GM19324 (cell line): ENCODE data around the gene SLC38A6.

Experiments
- ATAC-seq: cut with Tn5 transposase; IDR thresholded peaks from one replicate; pipeline ENCODE4 v1.9.1; 2021; ENCODE audit warnings: mild to moderate bottlenecking, moderate library complexity; ENCODE audit not compliant: unreplicated experiment, low FRiP score

Gene SLC38A6

GRCh38 chr14:60975551-60975950 lies 5.5 kb upstream of the SLC38A6 start:
- no peak for ATAC-seq

DNA sequence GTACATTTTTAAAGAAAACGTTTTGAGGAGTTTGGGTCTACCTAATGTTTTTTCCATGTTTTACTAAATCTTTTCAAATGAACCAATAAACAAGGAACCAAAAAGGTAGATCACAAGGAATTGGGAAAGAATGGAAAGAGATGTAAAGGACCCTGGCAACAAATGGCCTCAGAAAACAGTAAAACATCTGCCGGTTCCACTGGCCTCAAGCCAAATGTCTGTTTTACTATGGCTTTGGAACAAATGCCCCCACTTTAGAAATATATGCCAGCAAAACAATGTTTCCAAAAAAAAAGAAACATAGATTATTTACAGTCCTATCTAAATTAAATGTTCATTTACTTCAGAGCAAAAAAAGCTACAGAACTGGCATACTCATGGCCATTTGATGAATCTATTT lies 3.2 kb upstream of the SLC38A6 start:
- ATAC-seq, result no peak

DNA sequence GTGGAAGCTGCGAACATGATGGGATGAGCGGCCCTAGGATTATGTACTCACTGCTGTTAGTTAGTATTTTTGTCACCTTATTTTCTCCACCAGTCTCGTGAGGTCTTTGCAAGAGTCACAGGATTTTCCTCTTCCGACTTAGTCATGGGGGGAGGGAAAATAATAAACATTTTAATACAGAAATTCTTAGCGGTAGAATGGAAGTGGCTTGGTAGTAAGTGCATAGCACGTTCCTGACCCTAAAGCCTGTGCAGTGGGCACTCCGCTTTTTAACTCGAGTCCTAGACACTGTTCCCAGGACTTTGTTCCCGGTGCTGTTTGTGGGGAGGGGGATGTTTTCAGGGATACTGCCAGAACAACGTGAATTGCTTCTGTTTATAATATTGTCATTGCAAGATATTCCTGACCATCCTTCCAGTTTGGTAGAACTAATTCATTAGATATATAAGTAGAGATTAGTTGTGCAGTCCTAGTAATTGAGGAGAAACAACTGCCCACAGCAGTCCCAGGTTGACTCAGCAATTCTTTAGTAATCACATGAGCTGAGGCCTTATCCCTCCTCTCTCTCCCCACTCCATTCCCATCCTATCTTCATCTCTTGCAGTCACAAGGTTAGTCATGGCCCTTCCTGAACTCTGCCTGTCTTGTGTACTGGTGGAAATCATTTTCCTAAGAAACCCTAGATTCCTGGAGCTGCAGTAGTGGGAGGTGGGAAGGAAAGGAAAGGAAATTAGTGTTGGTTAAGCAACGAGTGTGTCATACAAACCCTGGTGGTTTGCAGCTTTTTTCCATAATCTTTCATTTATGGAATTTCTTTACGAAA lies 799 bp downstream of the SLC38A6 start:
- ATAC-seq, result no peak

GRCh38 chr14:60984196-60984595 lies 3.2 kb downstream of the SLC38A6 start:
- no peak for ATAC-seq

DNA sequence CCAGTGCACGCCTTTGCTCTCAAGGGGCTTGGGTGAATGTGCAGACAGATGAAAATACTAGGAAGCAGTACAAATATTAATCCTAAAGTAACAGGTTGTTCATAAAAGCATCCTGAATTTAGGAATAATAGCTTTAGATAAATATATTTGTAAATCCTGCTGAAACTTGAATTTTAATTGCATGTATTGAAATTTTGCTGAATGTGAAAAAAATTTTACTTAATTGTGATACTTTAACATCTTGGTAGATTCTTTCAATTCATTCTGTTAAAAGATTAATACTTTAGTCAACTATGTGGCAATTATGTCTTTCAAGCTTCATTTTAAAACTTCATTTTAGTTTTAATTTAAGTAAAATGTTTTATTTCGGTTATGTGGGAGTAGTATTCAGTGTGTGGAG lies 5.5 kb downstream of the SLC38A6 start:
- ATAC-seq, result no peak

DNA sequence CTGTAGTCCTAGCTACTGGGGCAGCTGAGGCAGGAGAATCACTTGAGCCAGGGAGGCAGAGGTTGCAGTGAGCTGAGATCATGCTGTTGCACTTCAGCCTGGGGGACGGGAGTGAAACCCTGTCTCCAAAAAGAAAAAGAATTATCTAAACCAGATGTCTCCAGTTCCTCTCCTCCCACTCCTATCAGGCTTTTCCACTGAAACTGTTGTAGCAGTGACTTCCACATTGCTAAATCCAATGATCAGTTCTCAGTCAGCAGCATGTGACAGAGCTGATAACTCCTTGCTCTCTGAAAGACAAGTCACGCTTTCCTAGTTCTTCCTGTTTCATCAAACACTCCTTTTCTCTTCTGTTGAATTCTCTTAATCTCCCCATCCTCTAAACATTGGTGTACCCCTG lies 8.6 kb downstream of the SLC38A6 start:
- ATAC-seq, result no peak

DNA sequence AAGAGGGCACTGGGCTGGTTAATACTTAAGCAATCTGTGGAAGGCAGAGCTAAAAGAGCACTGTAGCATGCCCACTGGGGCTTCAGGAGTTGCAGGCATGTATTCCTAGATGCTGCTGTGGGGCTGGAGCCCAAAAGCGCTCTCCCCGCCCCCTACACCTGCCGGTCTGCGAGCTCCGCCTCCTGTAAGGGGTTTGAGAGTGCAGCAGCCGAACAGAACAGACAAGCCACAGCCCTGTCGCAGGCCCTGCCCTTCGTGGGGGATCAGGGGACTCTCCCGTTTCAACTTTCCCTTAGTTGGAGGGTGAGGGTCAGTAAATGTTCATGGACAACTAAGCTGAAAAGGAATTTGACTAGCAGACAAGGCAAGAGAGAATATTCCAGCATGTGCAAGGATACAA lies 17.6 kb downstream of the SLC38A6 start:
- ATAC-seq, result no peak

GRCh38 chr14:60999536-60999935 lies 18.5 kb downstream of the SLC38A6 start:
- no peak for ATAC-seq

GRCh38 chr14:61003571-61003970 lies 22.5 kb downstream of the SLC38A6 start:
- ATAC-seq, result no peak

GRCh38 chr14:61019537-61019936 lies 38.5 kb downstream of the SLC38A6 start:
- ATAC-seq, result no peak

DNA sequence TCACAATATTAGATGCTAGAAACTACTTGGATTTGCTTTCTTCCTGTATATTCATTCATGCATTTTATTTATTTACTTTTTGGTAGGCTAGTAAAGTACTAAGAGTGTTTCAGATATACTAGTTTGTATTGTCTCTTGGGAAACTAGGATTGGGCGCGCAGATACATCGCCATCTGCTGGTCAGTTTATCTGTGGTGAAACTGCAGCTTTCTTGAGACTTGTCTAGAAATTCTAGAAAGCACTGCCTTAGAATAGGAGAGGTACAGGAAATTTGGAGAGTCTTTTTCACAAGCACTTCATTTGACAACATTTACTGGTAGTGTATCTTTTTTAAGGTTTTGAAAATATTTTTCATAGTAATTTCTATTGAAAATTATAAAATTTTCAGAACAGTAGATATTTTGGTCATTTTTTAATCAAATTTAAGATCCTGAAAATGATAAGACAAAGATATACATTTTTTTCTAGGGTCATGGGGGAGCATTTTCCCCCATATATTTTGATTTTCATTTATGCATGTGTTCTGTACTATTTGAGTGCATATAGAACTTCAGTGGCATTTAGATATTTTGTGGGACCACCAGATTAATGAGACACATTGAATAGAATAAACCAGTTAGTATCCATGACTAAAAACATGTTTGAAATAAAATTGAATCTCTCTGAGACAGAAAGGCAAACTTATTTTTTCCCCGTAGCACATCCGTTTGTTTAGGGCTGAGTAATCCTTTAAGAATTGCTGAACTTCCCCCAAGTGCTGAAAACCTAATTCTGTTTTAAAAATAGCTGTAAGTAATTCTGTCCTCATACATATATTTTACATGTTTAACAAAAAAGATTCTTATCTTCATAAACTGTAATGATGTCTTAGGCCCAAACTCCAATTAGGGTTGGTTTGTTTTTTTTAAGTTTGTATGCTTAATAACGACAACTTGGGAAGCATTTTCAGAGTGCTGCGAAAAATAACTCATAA lies 44.5 kb downstream of the SLC38A6 start:
- ATAC-seq, result no peak

DNA sequence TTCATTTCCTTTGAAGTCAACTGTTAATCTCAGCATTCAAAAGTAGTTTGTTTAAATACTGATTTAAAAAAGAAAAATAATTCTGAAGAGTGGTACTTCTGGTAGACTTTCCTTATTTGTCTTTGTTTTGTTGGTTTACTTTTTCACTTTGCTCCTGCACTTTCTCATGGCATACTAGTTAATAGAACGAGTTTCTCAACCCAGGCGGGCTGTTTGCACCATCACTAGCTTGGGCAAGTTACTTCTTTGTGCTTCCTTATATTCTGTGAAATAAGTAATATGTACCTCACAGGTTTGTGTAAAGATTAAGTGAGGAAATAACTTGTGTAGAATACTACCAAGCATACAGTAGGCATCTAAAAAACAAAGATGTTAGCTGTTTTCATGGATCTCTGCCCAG lies 45.5 kb downstream of the SLC38A6 start:
- no peak for ATAC-seq

DNA sequence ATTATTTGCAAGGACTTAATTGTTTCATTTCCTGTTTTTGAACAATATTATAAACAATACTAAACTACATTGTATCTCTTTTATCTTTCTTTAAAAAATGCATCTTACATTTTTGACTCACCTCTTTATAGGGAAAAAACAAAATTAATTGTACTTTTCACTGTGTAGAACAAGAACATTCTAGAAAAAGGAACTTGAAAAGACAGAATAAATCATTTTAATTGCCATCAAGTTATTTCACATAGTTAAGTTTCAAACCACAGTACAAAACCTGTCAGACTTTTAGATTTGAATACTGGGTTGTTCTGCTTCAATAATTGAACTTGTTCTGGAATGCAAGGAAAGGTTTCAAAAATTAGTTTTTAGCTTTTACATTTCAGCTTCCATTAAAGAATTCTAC lies 50.0 kb downstream of the SLC38A6 start:
- no peak for ATAC-seq

- no peak for ATAC-seq
Measured at GRCh38 chr14:61033054-61033453, 52.0 kb downstream of the SLC38A6 start.

GRCh38 chr14:61033855-61034254 lies 52.8 kb downstream of the SLC38A6 start:
- no peak for ATAC-seq

DNA sequence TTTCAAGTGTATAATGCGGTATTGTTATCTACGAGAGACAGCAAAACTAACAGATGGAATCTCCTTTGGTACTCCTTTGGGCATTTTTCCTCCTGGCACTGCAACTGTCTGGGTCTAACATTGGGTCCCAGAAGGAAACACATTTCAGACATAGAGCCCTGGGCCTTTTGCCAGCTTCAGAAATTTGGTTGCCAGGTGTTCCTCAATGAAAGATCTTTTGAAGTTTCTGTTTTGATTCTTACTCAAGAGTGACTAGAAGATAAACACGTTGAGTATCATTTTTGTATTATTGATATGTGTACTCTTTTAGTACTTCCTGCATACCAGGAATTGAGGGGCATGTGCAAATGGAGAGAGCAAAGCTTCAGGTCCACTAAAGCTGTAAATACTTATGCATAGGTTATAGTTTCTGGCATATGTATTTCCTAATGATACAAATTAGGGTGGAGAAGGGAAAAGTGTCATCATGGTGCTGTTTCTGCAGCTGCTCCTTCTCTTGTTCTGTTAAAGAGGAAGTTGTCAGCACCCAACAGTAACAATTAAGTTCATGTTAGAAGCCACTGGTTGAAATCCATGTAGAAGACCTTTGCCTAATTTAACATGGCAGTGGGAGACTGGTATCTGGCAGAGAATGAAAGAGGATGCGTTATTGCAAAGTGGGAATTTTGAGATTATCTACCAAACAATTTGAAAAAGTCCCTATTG lies 53.5 kb downstream of the SLC38A6 start:
- peak; percentile 85 for ATAC-seq

DNA sequence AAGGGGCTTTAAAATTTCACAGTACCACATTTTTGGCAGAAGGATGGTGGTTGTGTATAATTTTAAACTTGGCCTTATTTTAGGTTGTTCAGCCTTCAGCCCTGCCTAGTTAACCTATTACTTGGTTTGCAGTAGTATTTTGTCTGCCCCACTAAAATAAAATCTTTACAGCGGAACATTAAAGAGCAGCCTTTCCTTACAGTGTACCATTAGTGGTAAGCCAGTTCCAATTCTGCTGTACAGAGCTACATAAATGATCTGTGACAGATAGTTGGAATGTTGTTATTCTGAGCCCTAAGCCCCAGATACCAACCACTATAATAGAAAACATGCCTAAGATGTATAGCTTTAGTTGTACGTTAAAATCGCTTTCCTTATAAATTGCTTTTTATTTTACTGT lies 56.2 kb downstream of the SLC38A6 start:
- no peak for ATAC-seq

- no peak for ATAC-seq
Measured at GRCh38 chr14:61041704-61042103, 60.7 kb downstream of the SLC38A6 start.

- ATAC-seq, result no peak
Measured at GRCh38 chr14:61042220-61042619, 61.2 kb downstream of the SLC38A6 start.

- ATAC-seq, result no peak
Measured at GRCh38 chr14:61043506-61043905, 62.5 kb downstream of the SLC38A6 start.

- no peak for ATAC-seq
Measured at GRCh38 chr14:61047021-61047420, 66.0 kb downstream of the SLC38A6 start.
